H54 (cell line): ENCODE data around the gene GARIN5B.

Source experiments
- DNase-seq: peaks from one replicate; pipeline ENCODE4 v3.0.0; 2011; ENCODE audit warnings: low spot score, mixed read lengths; ENCODE audit not compliant: insufficient read length
- FAIRE-seq: peaks from 3 replicates; lab custom pipeline; 2011; peaks lifted over from hg19 to GRCh38; lab: Jason Lieb, UNC
- POLR2A ChIP-seq: IDR thresholded peaks from 2 replicates; pipeline ENCODE4 v1.6.1; 2011; ENCODE audit warnings: low read depth, mild to moderate bottlenecking, low read length

Gene GARIN5B

GRCh38 chr19:55322204-55322885 lies 40.7 kb downstream of the GARIN5B start:
- no peak for FAIRE-seq
- TF ChIP-seq POLR2A = no peak
- DNase-seq = no peak

GRCh38 chr19:55321466-55322137 lies 41.5 kb downstream of the GARIN5B start:
- FAIRE-seq (no peak), DNase-seq (no peak)
- TF ChIP-seq POLR2A = no peak

DNA sequence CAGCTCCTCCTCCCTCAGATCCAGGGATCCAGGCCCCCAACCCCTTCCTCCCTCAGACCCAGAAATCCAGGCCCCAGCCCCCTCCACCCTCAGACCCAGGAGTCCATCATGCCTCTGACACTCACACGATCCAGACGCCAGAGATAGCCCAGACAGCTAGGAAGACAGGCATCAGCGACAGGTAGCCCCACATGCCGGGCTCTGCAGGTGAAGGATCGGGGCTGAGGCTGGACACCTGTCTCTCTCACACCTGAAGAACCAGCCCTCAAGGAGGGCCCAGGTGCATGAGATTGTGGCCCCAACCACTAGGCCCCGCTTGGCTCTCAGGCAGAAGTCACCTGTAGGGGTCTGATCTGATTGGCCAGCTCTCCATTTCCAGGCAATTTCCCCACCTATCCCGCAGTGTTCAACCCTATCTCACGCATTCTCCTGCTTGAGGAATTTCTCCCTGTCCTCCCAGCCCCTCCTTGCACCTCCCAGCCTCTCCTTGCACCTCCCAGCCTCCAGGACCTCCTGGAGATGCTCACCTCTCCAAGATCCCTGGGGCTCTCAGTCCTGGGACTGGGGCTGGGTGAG lies 42.1 kb downstream of the GARIN5B start:
- no peak for TF ChIP-seq POLR2A
- FAIRE-seq = no peak
- no peak for DNase-seq

DNA sequence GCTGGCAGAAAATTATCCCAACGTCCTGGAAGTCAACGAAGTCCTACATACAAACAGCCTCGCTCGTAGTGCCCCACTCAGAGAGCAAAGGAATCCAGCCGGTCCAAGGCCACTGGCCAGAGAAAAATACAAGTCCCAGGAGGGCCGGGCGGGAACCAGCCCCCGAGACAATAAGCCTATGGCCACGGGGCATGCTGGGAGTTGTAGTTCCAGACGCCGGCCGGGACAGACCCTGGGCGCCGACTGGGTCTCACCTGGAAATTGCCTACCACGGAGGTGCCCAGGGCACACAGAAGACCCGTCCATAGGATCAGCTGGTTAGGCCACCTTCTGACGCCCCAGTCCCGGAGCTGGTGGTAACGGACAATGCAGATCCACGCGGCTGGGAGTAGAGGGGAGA lies 43.3 kb downstream of the GARIN5B start:
- FAIRE-seq (no peak), DNase-seq (peak; percentile 66)
- TF ChIP-seq POLR2A = no peak

DNA sequence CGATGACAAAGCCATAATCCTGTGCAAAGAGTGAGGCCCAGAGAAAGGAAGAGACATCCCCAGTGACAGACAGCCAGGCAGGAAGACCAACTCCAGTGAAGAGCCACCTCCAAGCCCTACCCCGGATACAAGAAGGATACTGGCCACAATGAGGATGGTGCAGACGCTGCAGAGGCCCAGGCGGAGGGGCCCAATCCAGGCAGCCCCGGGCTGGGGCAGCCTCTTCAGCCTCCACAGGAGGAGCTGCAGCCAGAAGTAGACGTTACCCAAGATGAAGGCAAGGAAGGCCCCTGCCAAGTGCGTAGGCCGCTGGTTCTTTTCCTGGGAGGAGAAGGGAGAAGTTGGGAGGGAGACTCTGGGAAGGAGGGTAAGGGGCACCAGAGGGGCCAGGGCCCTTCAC lies 46.4 kb downstream of the GARIN5B start:
- FAIRE-seq (no peak), DNase-seq (no peak)
- TF ChIP-seq POLR2A = no peak

DNA sequence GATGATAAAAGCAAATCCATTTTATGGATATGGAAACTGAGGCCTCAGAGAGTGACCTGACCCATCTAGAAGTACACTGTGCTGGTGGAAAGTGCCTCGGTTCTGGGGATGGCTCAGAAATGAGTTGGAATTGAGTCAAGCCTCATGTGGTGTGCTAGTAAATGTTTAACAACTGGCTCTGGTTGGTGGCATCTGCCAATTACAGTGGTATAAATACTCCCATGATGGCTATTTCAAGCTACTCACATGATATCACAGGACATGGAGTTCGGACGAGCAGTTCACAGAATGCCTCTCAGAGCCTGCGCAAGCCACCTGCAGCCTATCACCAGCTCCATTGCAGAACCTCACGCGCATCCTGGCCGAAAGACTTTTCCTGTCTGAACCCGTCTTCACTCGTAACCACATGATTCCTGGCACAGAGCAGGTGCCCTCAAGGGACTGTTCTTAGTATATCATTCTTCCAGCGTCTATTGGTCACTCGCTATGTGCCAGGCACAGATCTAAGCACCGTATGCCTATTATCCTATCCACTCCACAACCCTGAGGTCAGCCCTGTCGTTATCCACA lies 47.0 kb downstream of the GARIN5B start:
- DNase-seq = no peak
- FAIRE-seq = no peak
- TF ChIP-seq POLR2A = no peak

DNA sequence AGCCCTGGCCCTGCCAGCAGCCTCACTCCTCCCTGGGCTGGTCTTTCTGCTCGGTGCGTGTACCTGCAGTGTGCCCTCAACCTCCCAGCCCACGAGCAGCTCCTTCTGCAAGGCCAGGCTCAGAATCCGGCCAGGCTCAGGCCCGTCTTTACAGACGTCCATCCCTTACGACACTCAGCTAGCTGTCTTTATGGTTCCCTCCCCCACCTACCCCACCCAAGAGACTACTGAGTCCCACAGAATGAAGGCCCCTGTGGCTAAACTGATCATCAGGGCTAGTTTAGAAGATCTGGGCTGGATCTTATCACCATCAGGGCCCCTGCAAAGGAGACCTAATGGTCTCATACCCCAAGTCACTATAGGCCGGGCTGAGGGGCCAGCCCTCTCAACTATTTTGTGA lies 48.7 kb downstream of the GARIN5B start:
- no peak for TF ChIP-seq POLR2A
- FAIRE-seq (no peak), DNase-seq (no peak)

GRCh38 chr19:55312621-55313512 lies 50.2 kb downstream of the GARIN5B start:
- no peak for TF ChIP-seq POLR2A
- FAIRE-seq (no peak), DNase-seq (no peak)

DNA sequence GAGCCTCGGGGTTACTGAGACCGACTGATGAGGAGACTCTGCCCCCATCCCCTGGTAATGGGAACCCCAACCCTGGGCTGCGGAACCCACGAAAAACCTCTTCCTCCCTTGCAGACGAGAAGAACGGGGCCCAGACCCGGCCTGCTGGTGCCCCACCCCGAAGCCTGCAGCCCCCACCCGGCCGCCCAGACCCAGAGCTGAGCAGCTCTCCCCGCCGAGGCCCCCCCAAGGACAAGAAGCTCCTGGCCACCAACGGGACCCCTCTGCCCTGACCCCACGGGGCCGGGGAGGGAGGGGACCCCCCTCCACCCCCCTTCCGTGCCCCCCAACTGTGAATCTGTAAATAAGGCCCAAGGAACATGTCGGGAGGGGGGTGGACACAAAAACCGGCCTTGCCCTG lies 51.3 kb downstream of the GARIN5B start:
- FAIRE-seq (no peak), DNase-seq (no peak)
- TF ChIP-seq POLR2A = no peak

DNA sequence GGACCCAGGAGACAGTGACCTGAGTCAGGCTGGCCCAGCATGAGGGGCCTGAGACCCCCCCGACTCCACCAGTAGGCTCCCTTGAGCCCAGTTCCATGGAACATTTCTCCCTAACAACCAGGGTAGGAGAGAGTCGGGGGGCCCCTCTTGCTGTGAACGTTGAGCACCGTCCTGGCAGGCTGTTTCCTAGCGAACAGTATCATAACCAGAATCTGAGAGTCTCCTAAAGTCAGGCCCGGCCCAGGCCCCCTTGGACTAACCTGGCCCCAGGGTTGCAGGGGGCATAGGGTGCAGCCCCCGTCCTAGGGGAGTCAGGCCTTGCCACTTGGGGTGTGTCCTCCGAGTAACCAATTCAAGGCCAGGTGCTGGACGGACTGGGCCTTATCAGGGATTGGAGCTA lies 51.7 kb downstream of the GARIN5B start:
- FAIRE-seq (no peak), DNase-seq (no peak)
- no peak for TF ChIP-seq POLR2A

GRCh38 chr19:55310498-55310897 lies 52.6 kb downstream of the GARIN5B start:
- TF ChIP-seq POLR2A = no peak
- DNase-seq (no peak), FAIRE-seq (no peak)

DNA sequence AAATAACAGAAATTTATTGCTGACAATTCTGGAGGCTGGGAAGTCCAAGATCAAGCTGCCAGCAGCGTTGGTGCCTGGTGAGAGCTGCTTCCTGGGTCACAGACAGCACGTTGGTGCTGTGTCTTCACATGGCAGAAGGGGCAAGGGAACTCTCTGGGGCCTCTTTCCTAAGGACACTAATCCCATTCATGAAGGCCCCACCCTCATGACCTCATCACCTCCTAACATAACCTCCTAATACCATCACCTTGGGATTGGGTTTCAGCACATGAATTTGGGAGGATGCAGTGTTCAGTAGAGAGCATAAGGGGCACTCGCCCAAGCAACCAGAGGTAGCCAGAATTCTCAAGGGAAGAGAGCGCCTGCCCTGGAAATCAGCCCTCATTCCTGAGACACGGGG lies 53.6 kb downstream of the GARIN5B start:
- no peak for DNase-seq
- no peak for FAIRE-seq
- TF ChIP-seq POLR2A = 0 out of 2 replicates have a peak, but pooled peaks have one; percentile 9

GRCh38 chr19:55308281-55308680 lies 54.8 kb downstream of the GARIN5B start:
- FAIRE-seq (no peak), DNase-seq (no peak)
- no peak for TF ChIP-seq POLR2A
